ENCODE measurements around the gene TRPM6.

Gene TRPM6

DNA sequence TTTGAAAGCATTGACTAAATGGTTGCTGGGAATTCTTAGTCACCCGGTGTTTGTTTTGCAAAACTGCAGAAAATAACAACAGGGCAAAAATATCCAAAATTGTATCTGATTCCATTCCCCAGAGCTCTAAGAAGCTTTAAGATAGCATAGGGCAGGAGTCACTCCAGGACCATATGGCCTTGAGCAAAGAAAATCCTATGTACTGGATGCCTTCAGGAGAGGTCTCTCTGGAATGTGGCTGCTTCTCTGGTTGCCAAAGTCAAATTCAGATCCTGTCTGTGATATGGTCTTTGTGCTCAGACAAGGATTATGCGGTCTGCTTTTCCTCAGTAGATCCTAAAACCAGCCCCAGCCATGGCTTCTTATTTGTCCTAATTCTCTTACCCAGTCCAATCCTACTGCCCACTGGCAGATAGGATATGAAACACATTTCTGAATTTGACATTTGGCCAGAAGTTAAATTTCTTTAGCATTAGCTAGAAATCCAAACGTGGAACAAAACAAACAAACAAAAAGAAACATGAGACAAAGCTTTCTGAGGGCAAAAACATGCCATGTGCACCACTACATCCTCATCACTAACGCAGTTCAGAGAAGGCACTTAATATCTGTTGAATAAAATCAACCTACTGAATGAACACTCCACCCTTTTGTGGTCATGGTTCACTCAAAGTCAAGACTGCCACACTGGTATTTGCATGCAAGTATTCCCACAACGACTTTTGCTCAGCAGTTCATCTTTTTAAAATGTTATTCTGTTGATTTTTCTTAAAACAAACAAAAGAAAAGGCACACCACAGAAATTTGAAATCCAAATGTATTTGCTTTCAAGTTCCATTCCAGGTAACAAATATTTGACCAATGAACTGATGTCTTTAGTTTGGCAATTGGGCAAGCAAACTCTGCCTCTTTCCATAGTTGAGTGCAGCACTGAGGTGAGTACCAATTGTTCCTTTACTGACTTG lies 165.7 kb downstream of the TRPM6 start:
- DNase-seq (ENCODE audit: low read depth), result no peak

GRCh38 chr9:74719306-74719705 lies 168.4 kb downstream of the TRPM6 start:
- no peak for DNase-seq (ENCODE audit: low read depth)

GRCh38 chr9:74718709-74719108 lies 169.0 kb downstream of the TRPM6 start:
- no peak for DNase-seq (ENCODE audit: low read depth)

- no peak for DNase-seq (ENCODE audit: low read depth)
Measured at GRCh38 chr9:74711341-74711740, 176.4 kb downstream of the TRPM6 start.

- DNase-seq (ENCODE audit: low read depth), result no peak
Measured at GRCh38 chr9:74697535-74697934, 190.2 kb downstream of the TRPM6 start.

DNA sequence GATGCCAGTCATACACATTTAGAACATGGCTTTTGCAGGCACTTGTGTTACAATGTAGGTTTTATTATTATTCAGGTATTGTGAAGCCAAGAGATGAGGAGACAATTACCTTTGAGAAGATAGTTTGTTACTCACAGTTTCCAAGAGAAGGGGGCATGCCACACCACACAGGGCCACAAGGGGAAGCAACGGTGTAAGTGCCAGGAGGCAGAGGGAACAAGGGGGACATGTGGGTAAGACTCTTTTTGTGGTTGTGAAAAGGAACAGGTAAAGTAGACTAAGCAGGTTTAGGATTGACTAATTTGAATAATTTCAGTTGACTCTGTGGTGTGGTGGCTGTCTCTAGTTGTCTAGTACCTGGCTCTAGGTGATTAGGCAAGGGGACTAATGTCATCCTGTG lies 191.2 kb downstream of the TRPM6 start:
- no peak for DNase-seq (ENCODE audit: low read depth)

GRCh38 chr9:74691058-74691457 lies 196.7 kb downstream of the TRPM6 start:
- DNase-seq (ENCODE audit: low read depth), result no peak

- DNase-seq (ENCODE audit: low read depth), result no peak
Measured at GRCh38 chr9:74683322-74683721, 204.4 kb downstream of the TRPM6 start.

DNA sequence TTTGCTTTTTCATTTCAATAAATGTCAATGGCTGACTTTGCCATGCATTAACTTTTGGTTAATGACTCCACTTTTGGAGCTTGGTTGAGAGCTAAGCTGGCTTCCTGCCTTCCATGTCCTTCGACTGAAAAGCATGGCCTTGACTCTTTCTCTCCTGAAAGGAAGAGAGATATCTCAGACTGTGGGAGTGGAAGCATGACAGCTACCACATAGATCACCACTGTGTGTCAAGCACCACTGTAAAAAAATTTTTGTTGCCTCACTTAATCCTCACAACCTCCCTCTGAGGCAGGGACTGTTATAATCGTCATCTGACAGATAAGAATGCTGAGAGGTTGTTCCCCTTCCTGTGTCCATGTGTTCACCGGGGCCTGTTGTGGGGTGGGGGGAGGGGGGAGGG lies 205.8 kb downstream of the TRPM6 start:
- no peak for DNase-seq (ENCODE audit: low read depth)

DNA sequence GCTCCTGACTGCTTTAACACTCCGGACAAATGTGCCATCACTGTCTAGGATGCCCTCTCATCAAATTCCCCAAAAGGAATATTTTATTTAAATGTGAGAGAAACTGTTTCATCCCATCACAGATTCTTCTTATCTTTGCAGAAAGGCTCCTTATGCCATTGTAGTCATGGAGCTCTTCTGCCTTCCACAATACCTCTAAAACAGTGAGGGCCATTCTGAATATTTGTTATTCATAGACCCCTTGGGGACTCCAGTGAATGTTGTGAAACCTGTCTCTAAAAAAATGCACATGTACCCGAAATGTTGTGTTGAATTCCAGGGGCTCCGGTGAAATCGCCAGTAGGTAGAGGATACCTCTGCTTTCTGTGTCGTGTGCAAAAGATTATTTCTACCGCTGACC lies 213.6 kb downstream of the TRPM6 start:
- DNase-seq (ENCODE audit: low read depth), result no peak

Data from GM04503 (cell line).